ENCODE data around the gene CC2D1B.

CC2D1B gene

GRCh38 chr1:52306227-52307006 lies 59.6 kb downstream of the CC2D1B start:
- in situ Hi-C loops (cut with MboI; ENCODE audit: low sequenced_read_pairs) = no loop called here

DNA sequence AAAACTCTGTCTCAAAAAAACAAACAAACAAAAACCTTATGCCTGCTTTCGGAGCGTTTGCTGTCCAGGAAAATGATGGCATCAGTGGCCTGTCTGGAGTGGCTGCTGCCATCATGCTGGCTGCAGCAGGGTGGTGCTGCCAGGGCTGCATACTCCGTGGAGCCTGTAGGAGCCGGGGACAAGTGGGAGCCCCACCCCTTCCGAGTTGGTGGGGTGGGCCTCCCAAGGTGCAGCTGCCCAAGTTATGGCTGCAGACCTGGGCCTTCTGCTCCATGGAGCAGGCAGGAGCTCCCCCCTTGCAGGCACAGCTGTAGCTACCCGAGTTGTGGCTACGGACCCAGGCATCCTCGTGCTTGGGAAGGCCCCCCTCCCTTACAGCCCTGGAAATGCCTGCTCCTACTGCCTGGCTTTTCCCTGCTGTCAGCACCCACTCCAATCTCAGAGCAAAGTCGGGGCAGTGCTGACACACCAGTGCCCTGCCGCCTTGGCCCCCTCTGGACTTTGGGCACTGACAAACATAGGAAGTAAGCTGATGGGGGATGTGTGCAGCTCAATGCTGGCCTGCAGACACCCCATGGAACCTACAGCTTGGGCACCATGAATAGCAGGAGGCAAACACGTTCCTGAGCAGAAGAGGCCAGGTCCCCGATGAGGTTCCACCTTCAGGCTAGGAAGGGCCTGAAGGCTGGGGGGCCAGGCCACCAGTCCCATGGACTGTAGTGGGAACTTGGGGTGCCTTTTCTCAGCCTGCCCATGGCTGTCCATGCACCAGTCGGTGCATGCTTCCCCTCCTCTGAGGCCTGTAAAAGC lies 60.4 kb downstream of the CC2D1B start:
- in situ Hi-C loops (cut with MboI; ENCODE audit: low sequenced_read_pairs) = no loop called here

All from HL-60/S4 treated with retinoic acid at 250 ng/mL for 4 days and 3 days (cell line).